Renal cortical epithelial cell (primary cell): ENCODE data around the gene UBXN7. TPM values are rescaled to one million over a fixed set of nuclear protein-coding genes. Genes with fewer than 3 reads are reported as not detected.
"Not testable (repeated sequence)": the region's sequence is repeated elsewhere in the genome, so short reads cannot be mapped to it uniquely, and the experiment has no call there.

Experiments used
- DNase-seq: peaks from one replicate; pipeline ENCODE4 v3.0.0-alpha.2; 2011; ENCODE audit warnings: low read depth
- total RNA-seq: library from RNA; depleted of rRNA; stranded (reverse); fragments of >200 nt; gene quantifications from 2 replicates; pipeline ENCODE4 v1.2.3, GENCODE V29; 2014

UBXN7 gene
- total RNA-seq, 1 donor from 2014 or later = 31.6 TPM

- DNase-seq = no peak
Observed at GRCh38 chr3:196356556-196356955, 75.7 kb downstream of the UBXN7 start.

GRCh38 chr3:196355668-196356067 is 76.6 kb downstream of the UBXN7 start:
- no peak for DNase-seq

GRCh38 chr3:196354132-196354531 is 78.1 kb downstream of the UBXN7 start:
- DNase-seq = no peak

- no peak for DNase-seq
Observed at GRCh38 chr3:196351541-196351940, 80.7 kb downstream of the UBXN7 start.

- no peak for DNase-seq
Observed at GRCh38 chr3:196350067-196350466, 82.2 kb downstream of the UBXN7 start.

GRCh38 chr3:196348698-196349097 is 83.5 kb downstream of the UBXN7 start:
- DNase-seq = no peak

- DNase-seq = no peak
Observed at GRCh38 chr3:196344663-196345062, 87.6 kb downstream of the UBXN7 start.

- DNase-seq = not testable (repeated sequence)
Observed at GRCh38 chr3:196343917-196344316, 88.3 kb downstream of the UBXN7 start.

GRCh38 chr3:196341137-196341536 is 91.1 kb downstream of the UBXN7 start:
- DNase-seq = peak; percentile 35

GRCh38 chr3:196340466-196340865 is 91.8 kb downstream of the UBXN7 start:
- no peak for DNase-seq

GRCh38 chr3:196339493-196340254 is 92.6 kb downstream of the UBXN7 start:
- peak; percentile 59 for DNase-seq

- DNase-seq = no peak
Observed at GRCh38 chr3:196339044-196339443, 93.2 kb downstream of the UBXN7 start.

GRCh38 chr3:196336319-196337145 is 95.7 kb downstream of the UBXN7 start:
- no peak for DNase-seq

- no peak for DNase-seq
Observed at GRCh38 chr3:196335503-196335948, 96.7 kb downstream of the UBXN7 start.

GRCh38 chr3:196334982-196335381 is 97.2 kb downstream of the UBXN7 start:
- DNase-seq = no peak

GRCh38 chr3:196332168-196332567 is 100.1 kb downstream of the UBXN7 start:
- DNase-seq = no peak

GRCh38 chr3:196327405-196327804 is 104.8 kb downstream of the UBXN7 start:
- no peak for DNase-seq

- no peak for DNase-seq
Observed at GRCh38 chr3:196326936-196327335, 105.3 kb downstream of the UBXN7 start.

- DNase-seq = no peak
Observed at GRCh38 chr3:196323691-196324090, 108.5 kb downstream of the UBXN7 start.

- DNase-seq = no peak
Observed at GRCh38 chr3:196323016-196323415, 109.2 kb downstream of the UBXN7 start.

- no peak for DNase-seq
Observed at GRCh38 chr3:196321162-196321561, 111.1 kb downstream of the UBXN7 start.

GRCh38 chr3:196320137-196320536 is 112.1 kb downstream of the UBXN7 start:
- no peak for DNase-seq
